OCI-LY7 (cell line): ENCODE results near the gene STK32C. TPM values are rescaled to one million over a fixed set of nuclear protein-coding genes. Genes with fewer than 3 reads are reported as not detected.

Experiments used
- BruUV-seq: library from RNA; stranded (reverse); fragments of 400-500 nt; replicated peaks from 2 replicates; lab custom pipeline; 2021; lab: Mats Ljungman, UMichigan
- CTCF ChIA-PET: fragments of 300-600 bp; sonication (Branson Sonifier 250); formaldehyde crosslinking; loops from one replicate; lab custom pipeline; 2022; ENCODE audit warnings: antibody characterized with exemption; ENCODE audit not compliant: unreplicated experiment; lab: Charles Lee
- POLR2A ChIA-PET: fragments of 300-600 bp; sonication (Branson Sonifier 250); formaldehyde crosslinking; loops from one replicate; lab custom pipeline; 2022; ENCODE audit warnings: antibody characterized with exemption; lab: Charles Lee
- DNase-seq: peaks from one replicate; pipeline ENCODE4 v3.0.0-alpha.2; 2015; ENCODE audit warnings: low spot score
- H2AFZ ChIP-seq: fragments of 200-600 bp; sonication (generic), shearing (Covaris generic); 2 replicates; pipeline ENCODE4 v1.6.1; 2014; ENCODE audit warnings: mild to moderate bottlenecking, antibody characterized with exemption, low read length, moderate library complexity
- H3K27ac ChIP-seq: fragments of 200-600 bp; sonication (generic); 2 replicates; pipeline ENCODE4 v1.5.1; 2014; ENCODE audit warnings: mixed run types, low read depth, mild to moderate bottlenecking, moderate library complexity, low read length, inconsistent platforms; ENCODE audit not compliant: poor library complexity, severe bottlenecking
- H3K36me3 ChIP-seq: fragments of 200-600 bp; sonication (generic); 2 replicates; pipeline ENCODE4 v1.6.1; 2014; ENCODE audit warnings: mild to moderate bottlenecking, antibody characterized with exemption, low read length, moderate library complexity, mixed read lengths; ENCODE audit not compliant: insufficient read depth
- H3K4me1 ChIP-seq: fragments of 200-600 bp; sonication (generic); 2 replicates; pipeline ENCODE4 v1.5.1; 2014; ENCODE audit warnings: mild to moderate bottlenecking, low read length; ENCODE audit not compliant: insufficient read depth, poor library complexity, severe bottlenecking
- H3K4me2 ChIP-seq: fragments of 200-600 bp; sonication (generic); 2 replicates; pipeline ENCODE4 v1.6.1; 2014; ENCODE audit warnings: mild to moderate bottlenecking, low read length
- H3K4me3 ChIP-seq: fragments of 200-600 bp; sonication (generic); 2 replicates; pipeline ENCODE4 v1.5.1; 2014; ENCODE audit warnings: mild to moderate bottlenecking, low read depth, low read length; ENCODE audit not compliant: poor library complexity, severe bottlenecking
- H3K79me2 ChIP-seq: fragments of 200-600 bp; sonication (generic); 2 replicates; pipeline ENCODE4 v1.6.1; 2016; ENCODE audit warnings: low read depth, mild to moderate bottlenecking, low read length, moderate library complexity, mixed read lengths; ENCODE audit not compliant: insufficient read depth
- H3K9me2 ChIP-seq: fragments of 200-600 bp; sonication (generic); 2 replicates; pipeline ENCODE4 v1.6.1; 2016; ENCODE audit warnings: mild to moderate bottlenecking, low read length, mixed read lengths; ENCODE audit not compliant: insufficient read depth
- H3K9me3 ChIP-seq: fragments of 200-600 bp; sonication (generic); 2 replicates; pipeline ENCODE4 v1.6.1; 2014; ENCODE audit warnings: mild to moderate bottlenecking, mixed run types, low read length, mixed read lengths
- H4K20me1 ChIP-seq: fragments of 200-600 bp; sonication (generic); 2 replicates; pipeline ENCODE4 v1.6.1; 2014; ENCODE audit warnings: mild to moderate bottlenecking, antibody characterized with exemption, low read length, moderate library complexity, mixed read lengths; ENCODE audit not compliant: insufficient read depth
- EZH2phosphoT487 ChIP-seq: fragments of 200-600 bp; sonication (generic); IDR thresholded peaks from 2 replicates; pipeline ENCODE4 v1.6.1; 2018; ENCODE audit warnings: low read depth, borderline replicate concordance, mild to moderate bottlenecking, mixed run types, antibody characterized with exemption, low read length, moderate library complexity, mixed read lengths
- intact Hi-C: fragments of 100-400 bp; cut with micrococcal nuclease; formaldehyde crosslinking; loops from one replicate; pipeline ENCODE4 v1.10.0; 2022; ENCODE audit not compliant: unreplicated experiment
- total RNA-seq, 2 experiments: library from RNA; depleted of rRNA in 1 of 2; stranded (reverse); fragments of >200 nt in 1 of 2; shearing (Covaris generic) in 1 of 2; gene quantifications; 2 replicates each; pipeline ENCODE4 v1.2.3, GENCODE V29; 2014 to 2022
- TF ChIP-seq, protein P1 (sequence below): fragments of 200-600 bp; sonication (generic); conservative IDR thresholded peaks from 2 replicates; pipeline ENCODE4 v1.5.1; 2014; ENCODE audit warnings: mild to moderate bottlenecking, antibody characterized with exemption, low read length, moderate library complexity, mixed read lengths

Gene STK32C
- total RNA-seq, 2 experiments from 2014 or later, result 13.1 to 30.4 TPM

- TF ChIP-seq, protein P1, sequence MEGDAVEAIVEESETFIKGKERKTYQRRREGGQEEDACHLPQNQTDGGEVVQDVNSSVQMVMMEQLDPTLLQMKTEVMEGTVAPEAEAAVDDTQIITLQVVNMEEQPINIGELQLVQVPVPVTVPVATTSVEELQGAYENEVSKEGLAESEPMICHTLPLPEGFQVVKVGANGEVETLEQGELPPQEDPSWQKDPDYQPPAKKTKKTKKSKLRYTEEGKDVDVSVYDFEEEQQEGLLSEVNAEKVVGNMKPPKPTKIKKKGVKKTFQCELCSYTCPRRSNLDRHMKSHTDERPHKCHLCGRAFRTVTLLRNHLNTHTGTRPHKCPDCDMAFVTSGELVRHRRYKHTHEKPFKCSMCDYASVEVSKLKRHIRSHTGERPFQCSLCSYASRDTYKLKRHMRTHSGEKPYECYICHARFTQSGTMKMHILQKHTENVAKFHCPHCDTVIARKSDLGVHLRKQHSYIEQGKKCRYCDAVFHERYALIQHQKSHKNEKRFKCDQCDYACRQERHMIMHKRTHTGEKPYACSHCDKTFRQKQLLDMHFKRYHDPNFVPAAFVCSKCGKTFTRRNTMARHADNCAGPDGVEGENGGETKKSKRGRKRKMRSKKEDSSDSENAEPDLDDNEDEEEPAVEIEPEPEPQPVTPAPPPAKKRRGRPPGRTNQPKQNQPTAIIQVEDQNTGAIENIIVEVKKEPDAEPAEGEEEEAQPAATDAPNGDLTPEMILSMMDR, result no peak
- TF ChIP-seq EZH2phosphoT487, result no peak
- CTCF ChIA-PET, result no interaction called here
Observed at GRCh38 chr10:132290631-132291030, 17.1 kb downstream of the STK32C start.

GRCh38 chr10:132289439-132289838, 18.3 kb downstream of the STK32C start:
- Histone ChIP-seq H3K4me3 (no peak overlapping the region), H3K79me2 (no peaks in the 10 kb centered on the region), H2AFZ (no peak overlapping the region), H3K36me3 (no peaks in the 10 kb centered on the region), H3K9me2 (no peaks in the 10 kb centered on the region), H3K27ac (no peak overlapping the region), H3K4me2 (no peak overlapping the region), H4K20me1 (no peaks in the 10 kb centered on the region), H3K9me3 (no peaks in the 10 kb centered on the region), H3K4me1 (no peaks in the 10 kb centered on the region)
- CTCF ChIA-PET, result no interaction called here
- TF ChIP-seq EZH2phosphoT487, result no peak
- TF ChIP-seq, protein P1, result no peak
- POLR2A ChIA-PET, result no interaction called here
- intact Hi-C loops, result no loop called here
- DNase-seq, result no peak
- no TSS peak for BruUV-seq

More at GRCh38 chr10:132290631-132291030, 17.1 kb downstream of the STK32C start:
- H3K9me2 ChIP-seq, result no peaks in the 10 kb centered on the region
- no peaks in the 10 kb centered on the region for H3K79me2 ChIP-seq
- H3K4me3 ChIP-seq, result no peak overlapping the region
- H3K4me1 ChIP-seq, result no peaks in the 10 kb centered on the region
- no peaks in the 10 kb centered on the region for H4K20me1 ChIP-seq
- intact Hi-C loops, result no loop called here
- H2AFZ ChIP-seq, result no peak overlapping the region
- no peak overlapping the region for H3K27ac ChIP-seq
- no peak for DNase-seq
- no peak overlapping the region for H3K4me2 ChIP-seq
- H3K9me3 ChIP-seq, result no peaks in the 10 kb centered on the region
- no TSS peak for BruUV-seq
- H3K36me3 ChIP-seq, result no peaks in the 10 kb centered on the region
- POLR2A ChIA-PET, result no interaction called here

GRCh38 chr10:132283604-132284382, 24.0 kb downstream of the STK32C start:
- no peaks in the 10 kb centered on the region for H3K9me3 ChIP-seq
- H3K4me1 ChIP-seq, result no peaks in the 10 kb centered on the region
- no peak overlapping the region for H3K4me2 ChIP-seq
- H2AFZ ChIP-seq, result no peak overlapping the region
- no peaks in the 10 kb centered on the region for H4K20me1 ChIP-seq
- CTCF ChIA-PET, result no interaction called here
- BruUV-seq, result no TSS peak
- TF ChIP-seq, protein P1, result no peak
- no peak for TF ChIP-seq EZH2phosphoT487
- no peaks in the 10 kb centered on the region for H3K9me2 ChIP-seq
- intact Hi-C loops, result no loop called here
- H3K79me2 ChIP-seq, result no peaks in the 10 kb centered on the region
- POLR2A ChIA-PET, result no interaction called here
- DNase-seq, result no peak
- no peak overlapping the region for H3K4me3 ChIP-seq
- no peak overlapping the region for H3K27ac ChIP-seq
- H3K36me3 ChIP-seq, result no peaks in the 10 kb centered on the region
